Measurements from ENCODE around the gene HIP1R.

Gene HIP1R, protein sequence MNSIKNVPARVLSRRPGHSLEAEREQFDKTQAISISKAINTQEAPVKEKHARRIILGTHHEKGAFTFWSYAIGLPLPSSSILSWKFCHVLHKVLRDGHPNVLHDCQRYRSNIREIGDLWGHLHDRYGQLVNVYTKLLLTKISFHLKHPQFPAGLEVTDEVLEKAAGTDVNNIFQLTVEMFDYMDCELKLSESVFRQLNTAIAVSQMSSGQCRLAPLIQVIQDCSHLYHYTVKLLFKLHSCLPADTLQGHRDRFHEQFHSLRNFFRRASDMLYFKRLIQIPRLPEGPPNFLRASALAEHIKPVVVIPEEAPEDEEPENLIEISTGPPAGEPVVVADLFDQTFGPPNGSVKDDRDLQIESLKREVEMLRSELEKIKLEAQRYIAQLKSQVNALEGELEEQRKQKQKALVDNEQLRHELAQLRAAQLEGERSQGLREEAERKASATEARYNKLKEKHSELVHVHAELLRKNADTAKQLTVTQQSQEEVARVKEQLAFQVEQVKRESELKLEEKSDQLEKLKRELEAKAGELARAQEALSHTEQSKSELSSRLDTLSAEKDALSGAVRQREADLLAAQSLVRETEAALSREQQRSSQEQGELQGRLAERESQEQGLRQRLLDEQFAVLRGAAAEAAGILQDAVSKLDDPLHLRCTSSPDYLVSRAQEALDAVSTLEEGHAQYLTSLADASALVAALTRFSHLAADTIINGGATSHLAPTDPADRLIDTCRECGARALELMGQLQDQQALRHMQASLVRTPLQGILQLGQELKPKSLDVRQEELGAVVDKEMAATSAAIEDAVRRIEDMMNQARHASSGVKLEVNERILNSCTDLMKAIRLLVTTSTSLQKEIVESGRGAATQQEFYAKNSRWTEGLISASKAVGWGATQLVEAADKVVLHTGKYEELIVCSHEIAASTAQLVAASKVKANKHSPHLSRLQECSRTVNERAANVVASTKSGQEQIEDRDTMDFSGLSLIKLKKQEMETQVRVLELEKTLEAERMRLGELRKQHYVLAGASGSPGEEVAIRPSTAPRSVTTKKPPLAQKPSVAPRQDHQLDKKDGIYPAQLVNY

DNA sequence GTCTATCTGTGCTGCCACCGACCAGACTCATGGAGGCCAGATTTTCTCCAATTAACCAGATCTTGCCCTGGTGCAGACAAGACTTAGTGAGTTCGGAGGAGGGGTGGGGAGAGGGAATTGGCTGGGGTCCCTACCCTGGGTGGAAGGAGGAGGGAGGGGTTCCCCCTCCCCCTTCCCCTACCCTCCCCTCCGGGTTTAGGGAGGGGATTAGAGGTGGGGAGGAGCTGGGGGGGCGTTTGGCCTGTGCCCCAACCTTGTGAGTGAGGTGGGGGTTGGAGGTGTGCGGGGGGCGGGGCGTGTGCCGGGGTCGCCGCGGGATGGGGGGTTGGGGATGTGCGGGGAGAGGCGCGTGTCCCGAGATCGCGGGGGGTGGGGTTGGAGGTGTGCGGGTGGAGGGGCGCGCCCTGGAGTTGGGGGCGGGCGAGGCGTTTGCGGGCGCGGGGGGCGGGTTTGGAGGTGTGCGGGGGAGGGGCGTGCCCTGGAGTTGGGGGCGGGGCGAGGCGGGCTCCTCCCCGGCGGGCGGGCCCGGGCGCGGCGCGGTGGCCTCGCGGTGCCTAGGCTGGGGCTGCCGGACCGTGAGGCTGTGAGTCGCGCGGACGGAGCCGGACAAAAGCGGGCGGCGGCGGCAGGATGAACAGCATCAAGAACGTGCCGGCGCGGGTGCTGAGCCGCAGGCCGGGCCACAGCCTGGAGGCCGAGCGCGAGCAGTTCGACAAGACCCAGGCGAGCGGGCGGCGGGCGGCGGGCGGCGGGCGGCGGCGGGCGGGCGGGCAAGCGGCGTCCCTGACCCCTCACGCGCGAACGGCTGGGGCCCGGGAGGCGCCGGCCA, at the start of gene HIP1R:
Gene HIP1R (plus strand): TSS at position 537 of the 829 bp plus-strand sequence. CDS start 94 bp downstream, at position 631.
- peak; percentile 76 for DNase-seq (ENCODE audit: extremely low spot score)
- CTCF ChIA-PET, result no interaction called here
- POLR2A ChIA-PET, result interaction anchor here (0.6 to 1.3 kb wide), 2 partner anchors 141 to 398 kb away, joined by 4 read pairs; partner anchors contain the start of gene MPHOSPH9
- TF ChIP-seq SUZ12 (IDR thresholded peaks at IDR 0.05) (no peak), ARNT (IDR thresholded peaks at IDR 0.05) (no peak), BHLHE40 (IDR thresholded peaks at IDR 0.05; ENCODE audit: borderline replicate concordance) (no peak), TARDBP (IDR thresholded peaks at IDR 0.05) (no peak), ELF4 (IDR thresholded peaks at IDR 0.05) (no peak), L3MBTL2 (conservative IDR thresholded peaks at IDR 0.05) (no peak), HDGF (IDR thresholded peaks at IDR 0.05; ENCODE audit: borderline replicate concordance) (no peak), FOXM1 (IDR thresholded peaks at IDR 0.05; ENCODE audit: borderline replicate concordance) (no peak), CTBP1 (IDR thresholded peaks at IDR 0.05; ENCODE audit: borderline replicate concordance) (no peak), FOXA1 (IDR thresholded peaks at IDR 0.05) (no peak), LEF1 (IDR thresholded peaks at IDR 0.05; ENCODE audit: borderline replicate concordance) (no peak), ZNF384 (IDR thresholded peaks at IDR 0.05) (no peak), SP1 (IDR thresholded peaks at IDR 0.05) (no peak), NFRKB (IDR thresholded peaks at IDR 0.05) (no peak), FOXK2 (IDR thresholded peaks at IDR 0.05) (no peak)
- TF ChIP-seq, protein P1, sequence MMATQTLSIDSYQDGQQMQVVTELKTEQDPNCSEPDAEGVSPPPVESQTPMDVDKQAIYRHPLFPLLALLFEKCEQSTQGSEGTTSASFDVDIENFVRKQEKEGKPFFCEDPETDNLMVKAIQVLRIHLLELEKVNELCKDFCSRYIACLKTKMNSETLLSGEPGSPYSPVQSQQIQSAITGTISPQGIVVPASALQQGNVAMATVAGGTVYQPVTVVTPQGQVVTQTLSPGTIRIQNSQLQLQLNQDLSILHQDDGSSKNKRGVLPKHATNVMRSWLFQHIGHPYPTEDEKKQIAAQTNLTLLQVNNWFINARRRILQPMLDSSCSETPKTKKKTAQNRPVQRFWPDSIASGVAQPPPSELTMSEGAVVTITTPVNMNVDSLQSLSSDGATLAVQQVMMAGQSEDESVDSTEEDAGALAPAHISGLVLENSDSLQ (IDR thresholded peaks at IDR 0.05), result no peak

DNA sequence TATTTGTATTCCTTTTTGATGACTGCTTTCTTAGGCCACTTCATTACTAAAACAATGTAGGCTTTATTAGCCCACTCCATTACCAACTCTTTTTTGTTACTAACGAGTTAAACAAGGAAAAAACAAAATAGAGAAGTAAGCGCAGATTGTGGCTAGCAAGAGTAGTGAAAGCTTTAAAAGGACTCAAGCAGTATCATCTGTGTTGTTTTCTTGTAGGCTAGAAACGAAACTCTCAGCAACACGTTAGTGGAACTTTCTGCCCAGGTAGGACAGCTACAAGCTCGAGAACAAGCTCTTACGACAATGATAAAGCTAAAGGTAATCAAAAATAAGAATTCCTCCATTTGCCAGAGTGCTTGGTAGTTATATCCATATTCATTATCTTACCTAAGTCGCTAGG, 49.8 kb upstream of the HIP1R start:
- POLR2A ChIA-PET, result no interaction called here
- TF ChIP-seq HDGF (IDR thresholded peaks at IDR 0.05; ENCODE audit: borderline replicate concordance) (no peak), CTBP1 (IDR thresholded peaks at IDR 0.05; ENCODE audit: borderline replicate concordance) (no peak), L3MBTL2 (conservative IDR thresholded peaks at IDR 0.05) (no peak), FOXM1 (IDR thresholded peaks at IDR 0.05; ENCODE audit: borderline replicate concordance) (no peak), ELF4 (IDR thresholded peaks at IDR 0.05) (no peak), FOXK2 (IDR thresholded peaks at IDR 0.05) (no peak), BHLHE40 (IDR thresholded peaks at IDR 0.05; ENCODE audit: borderline replicate concordance) (no peak), NFRKB (IDR thresholded peaks at IDR 0.05) (no peak), ZNF384 (IDR thresholded peaks at IDR 0.05) (no peak), LEF1 (IDR thresholded peaks at IDR 0.05; ENCODE audit: borderline replicate concordance) (no peak), SP1 (IDR thresholded peaks at IDR 0.05) (no peak), ARNT (IDR thresholded peaks at IDR 0.05) (no peak), SUZ12 (IDR thresholded peaks at IDR 0.05) (no peak), TARDBP (IDR thresholded peaks at IDR 0.05) (no peak), FOXA1 (IDR thresholded peaks at IDR 0.05) (no peak)
- TF ChIP-seq, protein P1 (IDR thresholded peaks at IDR 0.05), result no peak
- DNase-seq (ENCODE audit: extremely low spot score), result no peak
- CTCF ChIA-PET, result interaction anchor here (1.1 kb wide), 1 partner anchor 8 kb away, joined by 3 read pairs; no protein-coding TSS in a partner anchor

DNA sequence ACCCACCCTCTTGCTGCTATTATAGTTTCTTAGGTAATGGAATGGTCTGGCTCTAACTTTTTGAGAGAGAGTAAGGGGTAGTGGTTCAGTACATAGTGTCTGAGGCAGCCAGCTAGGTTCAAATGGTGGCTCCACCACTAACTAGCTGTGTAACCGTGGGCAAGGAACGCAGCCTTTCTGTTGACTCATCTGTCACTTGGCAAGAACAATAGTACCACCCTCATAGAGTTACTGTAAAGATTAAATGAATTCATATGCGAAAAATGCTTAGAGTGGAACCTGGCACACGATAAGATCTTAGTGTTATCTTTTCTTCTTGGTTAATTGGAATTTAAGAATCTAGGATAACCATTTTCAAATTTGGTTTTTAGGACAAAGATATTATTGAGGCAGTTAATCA, 46.9 kb upstream of the HIP1R start:
- ChIA-PET POLR2A (interaction anchor here (0.6 kb wide), 1 partner anchor 26 kb away, joined by 3 read pairs; no protein-coding TSS in a partner anchor), CTCF (no interaction called here)
- no peak for DNase-seq (ENCODE audit: extremely low spot score)
- TF ChIP-seq BHLHE40 (IDR thresholded peaks at IDR 0.05; ENCODE audit: borderline replicate concordance), result no peak
- TF ChIP-seq L3MBTL2 (conservative IDR thresholded peaks at IDR 0.05), result no peak

DNA sequence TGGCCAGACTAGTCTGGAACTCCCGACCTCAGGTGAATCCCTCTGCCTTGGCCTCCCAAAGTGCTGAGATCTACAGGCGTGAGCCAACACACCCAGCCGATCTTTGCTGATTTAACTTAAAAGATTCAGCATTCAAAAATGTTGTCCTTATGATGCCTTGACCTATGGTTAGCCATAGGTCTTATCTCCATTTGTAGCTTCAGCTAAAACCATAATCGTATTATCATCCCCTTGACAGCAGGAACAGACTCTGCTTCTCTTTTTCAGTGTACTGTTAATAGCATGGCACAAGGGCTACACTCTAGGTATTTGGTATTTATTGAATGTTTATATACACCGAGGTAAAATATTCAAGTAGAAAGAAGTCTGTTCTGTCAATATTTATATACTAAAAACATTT, 45.6 kb upstream of the HIP1R start:
- DNase-seq (ENCODE audit: extremely low spot score), result no peak
- ChIA-PET POLR2A (no interaction called here), CTCF (interaction anchor here (0.6 kb wide), 1 partner anchor 71 kb away, joined by 3 read pairs; no protein-coding TSS in a partner anchor)
- no peak for TF ChIP-seq FOXA1 (IDR thresholded peaks at IDR 0.05)
- TF ChIP-seq SUZ12 (IDR thresholded peaks at IDR 0.05), result no peak
- no peak for TF ChIP-seq LEF1 (IDR thresholded peaks at IDR 0.05; ENCODE audit: borderline replicate concordance)
- TF ChIP-seq FOXK2 (IDR thresholded peaks at IDR 0.05), result no peak
- TF ChIP-seq, protein P1 (IDR thresholded peaks at IDR 0.05), result no peak
- no peak for TF ChIP-seq CTBP1 (IDR thresholded peaks at IDR 0.05; ENCODE audit: borderline replicate concordance)
- no peak for TF ChIP-seq SP1 (IDR thresholded peaks at IDR 0.05)
- no peak for TF ChIP-seq L3MBTL2 (conservative IDR thresholded peaks at IDR 0.05)
- no peak for TF ChIP-seq ARNT (IDR thresholded peaks at IDR 0.05)
- no peak for TF ChIP-seq ELF4 (IDR thresholded peaks at IDR 0.05)
- no peak for TF ChIP-seq BHLHE40 (IDR thresholded peaks at IDR 0.05; ENCODE audit: borderline replicate concordance)
- TF ChIP-seq HDGF (IDR thresholded peaks at IDR 0.05; ENCODE audit: borderline replicate concordance), result no peak
- TF ChIP-seq NFRKB (IDR thresholded peaks at IDR 0.05), result no peak
- TF ChIP-seq TARDBP (IDR thresholded peaks at IDR 0.05), result no peak
- TF ChIP-seq FOXM1 (IDR thresholded peaks at IDR 0.05; ENCODE audit: borderline replicate concordance), result no peak
